Progenitor cell of endocrine pancreas (in vitro differentiated cells): Measurements from ENCODE around the gene STAT5A. TPM values are rescaled to one million over a fixed set of nuclear protein-coding genes. Genes with fewer than 3 reads are reported as not detected.

Experiments used
- DNase-seq: peaks from one replicate; pipeline ENCODE4 v3.0.0; 2021; ENCODE audit warnings: low spot score; ENCODE audit not compliant: unreplicated experiment
- H3K27ac Mint-ChIP-seq: 2 replicates; pipeline ENCODE4 v1.8.0; 2021; ENCODE audit warnings: mild to moderate bottlenecking, moderate library complexity, mixed read lengths
- H3K27me3 Mint-ChIP-seq: 2 replicates; pipeline ENCODE4 v1.8.0; 2021; ENCODE audit warnings: mixed read lengths
- H3K36me3 Mint-ChIP-seq: 2 replicates; pipeline ENCODE4 v1.8.0; 2022; ENCODE audit warnings: mixed read lengths; ENCODE audit not compliant: insufficient read depth
- H3K4me1 Mint-ChIP-seq: 2 replicates; pipeline ENCODE4 v1.8.0; 2021; ENCODE audit warnings: low read depth, mixed read lengths
- H3K4me3 Mint-ChIP-seq: 2 replicates; pipeline ENCODE4 v1.8.0; 2021; ENCODE audit warnings: low read depth, mild to moderate bottlenecking, moderate library complexity, mixed read lengths
- H3K9me3 Mint-ChIP-seq: 2 replicates; pipeline ENCODE4 v1.8.0; 2021; ENCODE audit warnings: low read depth, mixed read lengths
- CTCF ChIP-seq: fragments of 200-600 bp; sonication (generic); IDR thresholded peaks from one replicate; pipeline ENCODE4 v1.5.0; 2021; ENCODE audit warnings: antibody characterized with exemption, mild to moderate bottlenecking; ENCODE audit not compliant: unreplicated experiment
- total RNA-seq: library from RNA; stranded (reverse); gene quantifications from 2 replicates; pipeline ENCODE4 v1.2.1, GENCODE V29; 2021

Gene STAT5A
- total RNA-seq, 1 donor from 2014 or later, result 0.74 TPM

- Mint-ChIP-seq H3K36me3 (peaks cover 15% of the 10 kb centered on the region), H3K4me3 (no peak overlapping the region), H3K27ac (no peak overlapping the region), H3K4me1 (peaks cover under 1% of the 10 kb centered on the region), H3K9me3 (no peaks in the 10 kb centered on the region), H3K27me3 (no peaks in the 10 kb centered on the region)
- no peak for DNase-seq
- TF ChIP-seq CTCF, result no peak
Measured at GRCh38 chr17:42347198-42347597, 58.9 kb downstream of the STAT5A start.

- DNase-seq, result no peak
- Mint-ChIP-seq H3K4me1 (peaks cover 3% of the 10 kb centered on the region), H3K27me3 (no peaks in the 10 kb centered on the region), H3K36me3 (peaks cover 14% of the 10 kb centered on the region), H3K9me3 (no peaks in the 10 kb centered on the region), H3K27ac (no peak overlapping the region), H3K4me3 (no peak overlapping the region)
- no peak for TF ChIP-seq CTCF
Measured at GRCh38 chr17:42347606-42348005, 59.3 kb downstream of the STAT5A start.

- no peak for TF ChIP-seq CTCF
- Mint-ChIP-seq H3K9me3 (no peaks in the 10 kb centered on the region), H3K36me3 (peaks cover 13% of the 10 kb centered on the region), H3K27ac (no peak overlapping the region), H3K27me3 (no peaks in the 10 kb centered on the region), H3K4me1 (peaks cover 4% of the 10 kb centered on the region), H3K4me3 (no peak overlapping the region)
- DNase-seq, result no peak
Measured at GRCh38 chr17:42348104-42348503, 59.8 kb downstream of the STAT5A start.

GRCh38 chr17:42354956-42355843 lies 66.9 kb downstream of the STAT5A start:
- TF ChIP-seq CTCF, result no peak

GRCh38 chr17:42358434-42358833 lies 70.1 kb downstream of the STAT5A start:
- Mint-ChIP-seq H3K27me3 (peaks cover 5% of the 10 kb centered on the region), H3K4me3 (no peak overlapping the region), H3K27ac (no peak overlapping the region), H3K9me3 (no peaks in the 10 kb centered on the region), H3K36me3 (peaks cover 3% of the 10 kb centered on the region), H3K4me1 (peaks cover 3% of the 10 kb centered on the region)
- no peak for TF ChIP-seq CTCF
- no peak for DNase-seq

More at GRCh38 chr17:42354956-42355843, 66.9 kb downstream of the STAT5A start:
- Mint-ChIP-seq H3K27ac (no peak overlapping the region), H3K36me3 (peaks cover 3% of the 10 kb centered on the region), H3K4me1 (peaks cover 4% of the 10 kb centered on the region), H3K27me3 (no peaks in the 10 kb centered on the region), H3K9me3 (no peaks in the 10 kb centered on the region), H3K4me3 (no peak overlapping the region)
- no peak for DNase-seq
